ENCODE data around the gene LCA5. TPM values are rescaled to one million over a fixed set of nuclear protein-coding genes. Genes with fewer than 3 reads are reported as not detected.

LCA5 gene
- total RNA-seq, 6 donors from 2014 or later = 2.9 to 16.6 (median 5.1) TPM

DNA sequence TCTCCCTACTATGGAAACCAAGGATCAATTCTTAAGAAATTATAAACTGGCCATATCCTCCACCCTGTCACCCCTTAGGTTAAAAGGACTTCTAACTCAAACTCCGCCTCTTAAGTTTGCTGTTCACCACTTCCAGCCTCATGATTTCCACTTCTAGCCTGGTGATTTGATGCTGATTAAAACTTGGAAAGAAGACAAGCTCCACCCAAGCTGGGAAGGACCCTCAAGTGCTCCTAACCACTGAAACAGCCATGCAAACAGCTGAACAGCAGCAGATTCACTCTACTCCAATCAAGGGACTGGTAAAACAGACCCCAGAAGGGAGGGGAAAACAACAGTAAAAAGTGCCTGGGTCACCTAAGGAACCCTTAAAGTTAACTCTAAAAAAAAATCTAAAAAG, 10.3 kb downstream of the LCA5 start:
- DNase-seq (peak in 1 of 2 donors; percentile 38), ATAC-seq (ENCODE audit: low FRiP score in 2 of 2) (no peak)
- Histone ChIP-seq H3K36me3 (no peaks in the 10 kb centered on the region), H3K4me1 (peaks cover 0 to 6% (median 0%) of the 10 kb centered on the region in 4 donors), H3K27ac (no peak overlapping the region), H3K9me3 (no peaks in the 10 kb centered on the region), H3K4me3 (no peak overlapping the region), H3K27me3 (no peaks in the 10 kb centered on the region)
- no peak for TF ChIP-seq POLR2A (IDR thresholded peaks at IDR 0.05)
- TF ChIP-seq EP300 (IDR thresholded peaks at IDR 0.05) = no peak
- no peak for TF ChIP-seq POLR2AphosphoS5 (IDR thresholded peaks at IDR 0.05)
- TF ChIP-seq, protein P1, sequence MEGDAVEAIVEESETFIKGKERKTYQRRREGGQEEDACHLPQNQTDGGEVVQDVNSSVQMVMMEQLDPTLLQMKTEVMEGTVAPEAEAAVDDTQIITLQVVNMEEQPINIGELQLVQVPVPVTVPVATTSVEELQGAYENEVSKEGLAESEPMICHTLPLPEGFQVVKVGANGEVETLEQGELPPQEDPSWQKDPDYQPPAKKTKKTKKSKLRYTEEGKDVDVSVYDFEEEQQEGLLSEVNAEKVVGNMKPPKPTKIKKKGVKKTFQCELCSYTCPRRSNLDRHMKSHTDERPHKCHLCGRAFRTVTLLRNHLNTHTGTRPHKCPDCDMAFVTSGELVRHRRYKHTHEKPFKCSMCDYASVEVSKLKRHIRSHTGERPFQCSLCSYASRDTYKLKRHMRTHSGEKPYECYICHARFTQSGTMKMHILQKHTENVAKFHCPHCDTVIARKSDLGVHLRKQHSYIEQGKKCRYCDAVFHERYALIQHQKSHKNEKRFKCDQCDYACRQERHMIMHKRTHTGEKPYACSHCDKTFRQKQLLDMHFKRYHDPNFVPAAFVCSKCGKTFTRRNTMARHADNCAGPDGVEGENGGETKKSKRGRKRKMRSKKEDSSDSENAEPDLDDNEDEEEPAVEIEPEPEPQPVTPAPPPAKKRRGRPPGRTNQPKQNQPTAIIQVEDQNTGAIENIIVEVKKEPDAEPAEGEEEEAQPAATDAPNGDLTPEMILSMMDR (IDR thresholded peaks at IDR 0.05) = no peak
- 71 to 89% methylated on average over 1 of the region's 1 CpG for WGBS, 2 donors

DNA sequence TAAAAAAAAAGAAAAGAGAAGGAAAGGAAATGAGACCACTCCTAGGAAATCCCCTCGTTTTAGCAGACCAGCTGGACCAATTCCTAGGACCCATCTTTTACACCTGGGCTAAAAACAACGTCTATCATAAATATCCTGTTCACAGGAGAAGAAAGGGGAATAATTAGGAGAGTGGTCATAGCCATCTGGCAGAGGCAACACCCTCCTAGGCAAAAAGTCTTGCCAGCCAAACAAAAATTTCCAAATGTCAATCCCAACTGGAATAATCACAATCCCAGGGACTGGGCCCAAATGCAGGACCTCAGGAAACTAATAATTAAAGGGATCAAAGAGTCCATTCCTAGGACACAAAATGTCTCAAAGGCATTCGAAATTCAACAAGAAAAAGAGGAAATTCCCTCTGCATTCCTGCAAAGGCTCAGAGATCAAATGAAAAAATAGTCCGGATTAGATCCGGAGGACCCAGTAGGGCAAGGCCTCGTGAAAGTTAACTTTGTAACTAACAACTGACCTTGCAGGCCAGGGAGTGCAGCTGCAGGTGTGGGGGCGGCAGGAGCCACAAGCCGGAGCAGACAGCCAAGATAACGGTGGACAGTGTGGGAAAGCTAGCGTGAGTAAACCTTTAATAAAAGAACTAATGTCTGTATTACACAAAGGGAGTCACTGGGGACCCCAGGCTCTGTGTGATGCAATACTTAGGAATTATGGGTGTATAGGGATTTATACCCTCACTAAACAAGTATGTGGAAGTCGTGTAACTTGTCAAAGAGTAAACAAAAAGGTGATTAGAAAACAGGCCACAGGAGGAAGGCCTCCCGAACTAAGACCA, 11.7 kb downstream of the LCA5 start:
- WGBS, 2 donors = 61 to 65% methylated on average over 12 of the region's 12 CpGs
- H3K4me3 ChIP-seq = no peak overlapping the region
- H3K4me1 ChIP-seq = peaks cover 0 to 6% (median 0%) of the 10 kb centered on the region in 4 donors
- no peak for TF ChIP-seq POLR2A (IDR thresholded peaks at IDR 0.05)
- TF ChIP-seq, protein P1 (IDR thresholded peaks at IDR 0.05) = no peak
- TF ChIP-seq POLR2AphosphoS5 (IDR thresholded peaks at IDR 0.05) = no peak
- TF ChIP-seq EP300 (IDR thresholded peaks at IDR 0.05) = no peak
- H3K27me3 ChIP-seq = no peaks in the 10 kb centered on the region
- ATAC-seq (ENCODE audit: low FRiP score in 2 of 2) (peak in 1 of 2 donors; percentile 88), DNase-seq (peak in 1 of 2 donors; percentile 48)
- H3K27ac ChIP-seq = peak overlapping the region in 1 of 4 donors; percentile 27
- H3K36me3 ChIP-seq = no peaks in the 10 kb centered on the region
- no peaks in the 10 kb centered on the region for H3K9me3 ChIP-seq

- H3K4me1 ChIP-seq = peaks cover 0 to 6% (median 0%) of the 10 kb centered on the region in 4 donors
- H3K27me3 ChIP-seq = no peaks in the 10 kb centered on the region
- H3K36me3 ChIP-seq = no peaks in the 10 kb centered on the region
- DNase-seq = no peak
- no peak for ATAC-seq (ENCODE audit: low FRiP score in 2 of 2)
- H3K27ac ChIP-seq = no peak overlapping the region
- no peaks in the 10 kb centered on the region for H3K9me3 ChIP-seq
- 84% methylated on average over 3 of the region's 3 CpGs for WGBS, 2 donors
- H3K4me3 ChIP-seq = no peak overlapping the region
- TF ChIP-seq, protein P1 (IDR thresholded peaks at IDR 0.05) = no peak
- no peak for TF ChIP-seq POLR2AphosphoS5 (IDR thresholded peaks at IDR 0.05)
- no peak for TF ChIP-seq EP300 (IDR thresholded peaks at IDR 0.05)
- TF ChIP-seq POLR2A (IDR thresholded peaks at IDR 0.05) = no peak
Observed at GRCh38 chr6:79524065-79524464, 13.2 kb downstream of the LCA5 start.

- H3K27me3 ChIP-seq = no peaks in the 10 kb centered on the region
- ATAC-seq (ENCODE audit: low FRiP score in 2 of 2) = no peak
- no peak overlapping the region for H3K4me3 ChIP-seq
- no peaks in the 10 kb centered on the region for H3K9me3 ChIP-seq
- H3K4me1 ChIP-seq = peaks cover 0 to 6% (median 0%) of the 10 kb centered on the region in 4 donors
- H3K36me3 ChIP-seq = no peaks in the 10 kb centered on the region
- TF ChIP-seq, protein P1 (IDR thresholded peaks at IDR 0.05) = no peak
- no peak for TF ChIP-seq EP300 (IDR thresholded peaks at IDR 0.05)
- no peak for TF ChIP-seq POLR2AphosphoS5 (IDR thresholded peaks at IDR 0.05)
- TF ChIP-seq POLR2A (IDR thresholded peaks at IDR 0.05) = no peak
- DNase-seq = no peak
- no peak overlapping the region for H3K27ac ChIP-seq
- 91 to 94% methylated on average over 3 of the region's 3 CpGs for WGBS, 2 donors
Observed at GRCh38 chr6:79522609-79523008, 14.6 kb downstream of the LCA5 start.
